Mesenchymal stem cell (in vitro differentiated cells and primary cell): ENCODE results near the gene HLA-B.

Experiments used
- DNase-seq: peaks from one replicate; pipeline ENCODE4 v3.0.0-alpha.2; 2013
- H2AFZ ChIP-seq: one replicate; pipeline ENCODE4 v1.6.1; 2013; ENCODE audit warnings: low read depth, mild to moderate bottlenecking, control low read depth, inconsistent platforms, low read length, moderate library complexity
- H2AK5ac ChIP-seq: 2 replicates; pipeline ENCODE4 v1.6.1; 2013; ENCODE audit warnings: low read length, moderate library complexity, mild to moderate bottlenecking, inconsistent platforms; ENCODE audit not compliant: severe bottlenecking
- H2BK120ac ChIP-seq: one replicate; pipeline ENCODE4 v1.6.1; 2013; ENCODE audit warnings: low read depth, mild to moderate bottlenecking, inconsistent platforms, low read length, moderate library complexity
- H2BK12ac ChIP-seq, 2 experiments: one replicate each; pipeline ENCODE4 v1.6.1; 2013; ENCODE audit warnings: inconsistent platforms in 2 of 2, low read length in 2 of 2, mild to moderate bottlenecking in 2 of 2, moderate library complexity in 2 of 2, control low read depth in 1 of 2
- H2BK15ac ChIP-seq: one replicate; pipeline ENCODE4 v1.6.1; 2013; ENCODE audit warnings: mild to moderate bottlenecking, low read depth, inconsistent platforms; ENCODE audit not compliant: poor library complexity, severe bottlenecking
- H2BK5ac ChIP-seq: 2 replicates; pipeline ENCODE4 v1.6.1; 2013; ENCODE audit warnings: low read depth, mild to moderate bottlenecking, low read length, control low read depth, inconsistent platforms; ENCODE audit not compliant: poor library complexity, severe bottlenecking
- H3K14ac ChIP-seq, 2 experiments: one replicate each; pipeline ENCODE4 v1.6.1; 2013; ENCODE audit warnings: inconsistent platforms in 2 of 2, low read length in 2 of 2, control low read depth in 1 of 2, mild to moderate bottlenecking in 1 of 2, moderate library complexity in 1 of 2
- H3K18ac ChIP-seq, 2 experiments: one replicate each; pipeline ENCODE4 v1.6.1; 2013; ENCODE audit warnings: inconsistent platforms in 2 of 2, low read length in 2 of 2, control low read depth in 1 of 2, low read depth in 1 of 2, mild to moderate bottlenecking in 1 of 2
- H3K23ac ChIP-seq, 2 experiments: one replicate each; pipeline ENCODE4 v1.6.1; 2013; ENCODE audit warnings: inconsistent platforms in 2 of 2, low read length in 2 of 2, mild to moderate bottlenecking in 2 of 2, moderate library complexity in 2 of 2, control low read depth in 1 of 2
- H3K27ac ChIP-seq: 2 replicates; pipeline ENCODE4 v1.5.1; 2013; ENCODE audit warnings: mild to moderate bottlenecking, moderate library complexity, low read length, control low read depth, inconsistent platforms; ENCODE audit not compliant: poor library complexity, severe bottlenecking
- H3K27me3 ChIP-seq, 2 experiments: 2 replicates each; pipeline versions ENCODE4 v1.6.1 to v1.7.0; 2013; ENCODE audit warnings: low read length in 2 of 2, mild to moderate bottlenecking in 2 of 2, moderate library complexity in 2 of 2, control low read depth in 1 of 2, inconsistent platforms in 1 of 2; ENCODE audit not compliant: control insufficient read depth in 1 of 2, insufficient read depth in 1 of 2
- H3K36me3 ChIP-seq, 2 experiments: 2 replicates each; pipeline versions ENCODE4 v1.6.1 to v1.7.0; 2013; ENCODE audit warnings: low read length in 2 of 2, control low read depth in 1 of 2, inconsistent platforms in 1 of 2, low read depth in 1 of 2, mild to moderate bottlenecking in 1 of 2; ENCODE audit not compliant: insufficient read depth in 2 of 2, control insufficient read depth in 1 of 2
- H3K4ac ChIP-seq, 2 experiments: one replicate each; pipeline ENCODE4 v1.6.1; 2013; ENCODE audit warnings: inconsistent platforms in 2 of 2, low read length in 2 of 2, mild to moderate bottlenecking in 2 of 2, moderate library complexity in 2 of 2, control low read depth in 1 of 2, low read depth in 1 of 2
- H3K4me1 ChIP-seq: 2 replicates; pipeline ENCODE4 v1.6.1; 2013; ENCODE audit warnings: low read depth, low read length, control low read depth; ENCODE audit not compliant: control insufficient read depth, insufficient read depth
- H3K4me2 ChIP-seq: 2 replicates; pipeline ENCODE4 v1.6.1; 2013; ENCODE audit warnings: low read length, mild to moderate bottlenecking, inconsistent platforms; ENCODE audit not compliant: poor library complexity, severe bottlenecking
- H3K4me3 ChIP-seq, 2 experiments: 2 replicates each; pipeline versions ENCODE4 v1.5.1 to v1.7.0; 2013; ENCODE audit warnings: low read length in 2 of 2, mild to moderate bottlenecking in 2 of 2, control low read depth in 1 of 2, low read depth in 1 of 2; ENCODE audit not compliant: insufficient read depth in 1 of 2
- H3K79me1 ChIP-seq: replicated peaks from 2 replicates; pipeline ENCODE4 v1.6.1; 2013; ENCODE audit warnings: mild to moderate bottlenecking, control low read depth, low read length, inconsistent platforms; ENCODE audit not compliant: poor library complexity, severe bottlenecking
- H3K9ac ChIP-seq: 2 replicates; pipeline ENCODE4 v1.7.0; 2013; ENCODE audit warnings: mild to moderate bottlenecking, low read length, moderate library complexity
- H3K9me3 ChIP-seq: 2 replicates; pipeline ENCODE4 v1.7.0; 2013; ENCODE audit warnings: mild to moderate bottlenecking, low read length; ENCODE audit not compliant: control insufficient read depth
- H4K8ac ChIP-seq: one replicate; pipeline ENCODE4 v1.6.1; 2013; ENCODE audit warnings: inconsistent platforms, mild to moderate bottlenecking, low read length, moderate library complexity
- H4K91ac ChIP-seq: one replicate; pipeline ENCODE4 v1.6.1; 2013; ENCODE audit warnings: mild to moderate bottlenecking, low read length, inconsistent platforms
- WGBS: methylation state at CpG from one replicate; pipeline ENCODE4 v1.1.7; 2013; ENCODE audit warnings: mixed read lengths; 5-methylcytosine and 5-hydroxymethylcytosine counted together

The HLA-B gene

GRCh38 chr6:31340228-31340627 is 16.8 kb downstream of the HLA-B start:
- H3K4me2 ChIP-seq: no peak overlapping the region
- H3K27ac ChIP-seq: no peak overlapping the region
- no peak overlapping the region for H3K4me3 ChIP-seq
- no peak overlapping the region for H4K91ac ChIP-seq
- no peak overlapping the region for H2AK5ac ChIP-seq
- no peak overlapping the region for H2AFZ ChIP-seq
- H3K79me1 ChIP-seq: no peaks in the 10 kb centered on the region
- no peak overlapping the region for H2BK120ac ChIP-seq
- H3K4ac ChIP-seq: no peak overlapping the region
- no peak overlapping the region for H2BK12ac ChIP-seq
- no peak overlapping the region for H3K18ac ChIP-seq
- no peak overlapping the region for H2BK5ac ChIP-seq
- H4K8ac ChIP-seq: no peak overlapping the region
- no peak overlapping the region for H3K14ac ChIP-seq
- no peaks in the 10 kb centered on the region for H3K36me3 ChIP-seq
- H3K23ac ChIP-seq: no peak overlapping the region
- no peaks in the 10 kb centered on the region for H3K4me1 ChIP-seq
- peaks cover 6% of the 10 kb centered on the region in 2 experiments for H3K27me3 ChIP-seq
- no peak overlapping the region for H2BK15ac ChIP-seq
- no peak overlapping the region for H3K9ac ChIP-seq
- no peak for DNase-seq
- H3K9me3 ChIP-seq: peaks cover 36% of the 10 kb centered on the region

GRCh38 chr6:31339210-31339609 is 17.8 kb downstream of the HLA-B start:
- no peak overlapping the region for H3K4me3 ChIP-seq
- no peak for DNase-seq
- H2AFZ ChIP-seq: no peak overlapping the region
- H3K14ac ChIP-seq: no peak overlapping the region
- peaks cover 0 to 1% of the 10 kb centered on the region in 2 experiments for H3K27me3 ChIP-seq
- no peak overlapping the region for H3K23ac ChIP-seq
- H3K18ac ChIP-seq: no peak overlapping the region
- H4K91ac ChIP-seq: no peak overlapping the region
- no peak overlapping the region for H3K9ac ChIP-seq
- no peak overlapping the region for H3K27ac ChIP-seq
- peaks cover 45% of the 10 kb centered on the region for H3K9me3 ChIP-seq
- H3K36me3 ChIP-seq: no peaks in the 10 kb centered on the region
- H3K4me2 ChIP-seq: no peak overlapping the region
- WGBS: 17% methylated on average over 2 of the region's 3 CpGs
- no peak overlapping the region for H4K8ac ChIP-seq
- H2BK120ac ChIP-seq: no peak overlapping the region
- H3K4ac ChIP-seq: no peak overlapping the region
- no peaks in the 10 kb centered on the region for H3K4me1 ChIP-seq
- no peak overlapping the region for H2AK5ac ChIP-seq
- no peak overlapping the region for H2BK12ac ChIP-seq
- H2BK15ac ChIP-seq: no peak overlapping the region
- H2BK5ac ChIP-seq: no peak overlapping the region
- no peaks in the 10 kb centered on the region for H3K79me1 ChIP-seq

GRCh38 chr6:31336896-31337496 is 20.0 kb downstream of the HLA-B start:
- WGBS: 45% methylated on average over 3 of the region's 3 CpGs
- DNase-seq: no peak
- Histone ChIP-seq H3K79me1 (no peaks in the 10 kb centered on the region), H3K23ac (no peak overlapping the region), H3K4me2 (no peak overlapping the region), H2AFZ (no peak overlapping the region), H3K4ac (no peak overlapping the region), H3K18ac (no peak overlapping the region), H3K4me3 (no peak overlapping the region), H3K9me3 (peaks cover 51% of the 10 kb centered on the region), H3K9ac (no peak overlapping the region), H3K4me1 (no peaks in the 10 kb centered on the region), H2AK5ac (no peak overlapping the region), H3K27ac (no peak overlapping the region), H3K36me3 (no peaks in the 10 kb centered on the region), H2BK12ac (no peak overlapping the region), H3K14ac (no peak overlapping the region), H2BK120ac (no peak overlapping the region), H3K27me3 (no peaks in the 10 kb centered on the region), H4K91ac (no peak overlapping the region), H2BK5ac (no peak overlapping the region), H2BK15ac (no peak overlapping the region), H4K8ac (no peak overlapping the region)

GRCh38 chr6:31332637-31333602 is 24.1 kb downstream of the HLA-B start:
- 28% methylated on average over 4 of the region's 4 CpGs for WGBS
- no peak overlapping the region for H2BK120ac ChIP-seq
- no peak for DNase-seq
- H3K9me3 ChIP-seq: peaks cover 59% of the 10 kb centered on the region
- H3K4ac ChIP-seq: no peak overlapping the region
- no peak overlapping the region for H4K91ac ChIP-seq
- no peak overlapping the region for H2AFZ ChIP-seq
- no peak overlapping the region for H3K9ac ChIP-seq
- H2AK5ac ChIP-seq: no peak overlapping the region
- no peak overlapping the region for H3K14ac ChIP-seq
- no peak overlapping the region for H2BK5ac ChIP-seq
- H3K18ac ChIP-seq: no peak overlapping the region
- no peak overlapping the region for H3K27ac ChIP-seq
- no peak overlapping the region for H2BK15ac ChIP-seq
- H3K36me3 ChIP-seq: no peaks in the 10 kb centered on the region
- no peak overlapping the region for H3K4me2 ChIP-seq
- H4K8ac ChIP-seq: no peak overlapping the region
- no peak overlapping the region for H2BK12ac ChIP-seq
- H3K4me3 ChIP-seq: no peak overlapping the region
- H3K4me1 ChIP-seq: no peaks in the 10 kb centered on the region
- H3K79me1 ChIP-seq: no peaks in the 10 kb centered on the region
- no peaks in the 10 kb centered on the region for H3K27me3 ChIP-seq
- no peak overlapping the region for H3K23ac ChIP-seq
